ENCODE results near the gene FNDC5.

The FNDC5 gene

DNA sequence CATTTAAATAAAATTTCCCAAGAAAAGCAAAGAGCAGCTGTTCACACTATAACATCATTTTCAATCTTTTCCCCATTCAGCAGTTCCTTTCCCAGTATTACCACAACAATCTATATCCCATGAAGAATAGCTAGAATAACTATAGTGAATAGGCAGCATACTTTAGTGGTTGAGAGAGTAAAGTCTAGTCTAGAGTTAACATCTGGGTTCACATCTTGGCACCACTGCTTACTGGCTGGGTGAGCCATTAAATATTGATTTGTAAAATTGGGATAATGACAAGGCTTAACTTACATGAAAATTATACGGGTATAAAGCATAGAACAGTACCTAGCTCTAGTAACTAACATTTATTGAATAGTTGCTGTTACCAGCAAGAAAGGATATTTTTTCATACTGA is 38.8 kb downstream of the FNDC5 start:
- DNase-seq (ENCODE audit: low spot score) = no peak
- TF ChIP-seq, protein P1, sequence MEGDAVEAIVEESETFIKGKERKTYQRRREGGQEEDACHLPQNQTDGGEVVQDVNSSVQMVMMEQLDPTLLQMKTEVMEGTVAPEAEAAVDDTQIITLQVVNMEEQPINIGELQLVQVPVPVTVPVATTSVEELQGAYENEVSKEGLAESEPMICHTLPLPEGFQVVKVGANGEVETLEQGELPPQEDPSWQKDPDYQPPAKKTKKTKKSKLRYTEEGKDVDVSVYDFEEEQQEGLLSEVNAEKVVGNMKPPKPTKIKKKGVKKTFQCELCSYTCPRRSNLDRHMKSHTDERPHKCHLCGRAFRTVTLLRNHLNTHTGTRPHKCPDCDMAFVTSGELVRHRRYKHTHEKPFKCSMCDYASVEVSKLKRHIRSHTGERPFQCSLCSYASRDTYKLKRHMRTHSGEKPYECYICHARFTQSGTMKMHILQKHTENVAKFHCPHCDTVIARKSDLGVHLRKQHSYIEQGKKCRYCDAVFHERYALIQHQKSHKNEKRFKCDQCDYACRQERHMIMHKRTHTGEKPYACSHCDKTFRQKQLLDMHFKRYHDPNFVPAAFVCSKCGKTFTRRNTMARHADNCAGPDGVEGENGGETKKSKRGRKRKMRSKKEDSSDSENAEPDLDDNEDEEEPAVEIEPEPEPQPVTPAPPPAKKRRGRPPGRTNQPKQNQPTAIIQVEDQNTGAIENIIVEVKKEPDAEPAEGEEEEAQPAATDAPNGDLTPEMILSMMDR (IDR thresholded peaks at IDR 0.05; ENCODE audit: extremely low read depth, missing control alignments) = no peak

DNA sequence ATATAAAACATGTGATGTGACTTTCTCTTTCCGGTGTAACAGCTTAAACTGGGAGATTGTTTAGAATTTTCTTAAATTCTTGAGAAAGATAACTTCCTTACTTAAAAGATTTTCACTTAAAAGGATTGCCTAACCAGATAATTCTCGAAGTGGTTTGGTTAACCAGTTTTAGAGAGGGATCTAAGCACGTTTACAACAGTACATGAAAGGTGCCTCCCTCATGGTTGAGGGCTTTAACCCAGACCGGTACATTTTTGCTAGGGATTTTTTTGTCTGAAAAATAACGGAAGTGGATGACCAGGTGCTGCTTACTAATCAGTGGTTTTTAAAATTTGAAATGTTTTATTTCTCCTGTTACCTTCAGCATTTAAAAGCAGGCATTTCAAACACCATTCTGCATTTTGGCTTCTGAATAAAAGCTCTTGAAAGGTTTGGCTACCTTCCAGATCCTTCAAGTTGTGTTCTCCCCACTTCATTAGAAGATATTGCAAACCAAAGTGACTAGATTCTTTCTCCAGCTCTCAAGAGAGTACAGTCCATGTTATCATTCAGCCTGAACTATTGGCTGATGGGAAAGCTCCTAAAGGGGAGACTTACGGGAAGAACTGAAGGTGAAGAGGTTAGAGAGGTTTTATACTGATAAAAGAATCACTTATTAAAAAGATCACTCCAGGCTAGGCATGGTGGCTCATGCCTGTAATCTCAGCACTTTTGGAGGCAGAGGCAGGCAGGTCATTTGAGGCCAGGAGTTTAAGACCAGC is 40.4 kb downstream of the FNDC5 start:
- no peak for DNase-seq (ENCODE audit: low spot score)

DNA sequence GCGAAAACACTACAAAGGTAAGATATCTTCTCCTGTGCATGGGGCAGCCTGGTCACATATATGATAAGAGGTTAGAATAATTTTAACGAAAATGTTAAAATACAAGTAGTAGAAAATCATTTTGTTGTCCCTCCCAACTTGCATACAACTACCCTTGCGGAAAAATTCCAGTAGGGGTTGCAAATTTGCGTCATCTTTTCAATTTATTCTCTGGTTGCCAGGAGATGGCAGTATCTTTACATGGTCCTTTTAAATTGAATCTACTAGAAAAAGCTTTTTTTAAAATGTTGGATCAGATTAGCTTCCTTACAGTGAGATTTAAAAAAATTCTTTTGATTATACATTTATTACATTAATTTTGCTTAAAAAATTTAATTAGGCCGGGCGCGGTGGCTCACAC is 42.4 kb downstream of the FNDC5 start:
- TF ChIP-seq, protein P1 (IDR thresholded peaks at IDR 0.05; ENCODE audit: extremely low read depth, missing control alignments) = no peak
- DNase-seq (ENCODE audit: low spot score) = no peak

More for the DNA sequence above, 40.4 kb downstream of the FNDC5 start:
- TF ChIP-seq, protein P1 (IDR thresholded peaks at IDR 0.05; ENCODE audit: extremely low read depth, missing control alignments) = no peak

DNA sequence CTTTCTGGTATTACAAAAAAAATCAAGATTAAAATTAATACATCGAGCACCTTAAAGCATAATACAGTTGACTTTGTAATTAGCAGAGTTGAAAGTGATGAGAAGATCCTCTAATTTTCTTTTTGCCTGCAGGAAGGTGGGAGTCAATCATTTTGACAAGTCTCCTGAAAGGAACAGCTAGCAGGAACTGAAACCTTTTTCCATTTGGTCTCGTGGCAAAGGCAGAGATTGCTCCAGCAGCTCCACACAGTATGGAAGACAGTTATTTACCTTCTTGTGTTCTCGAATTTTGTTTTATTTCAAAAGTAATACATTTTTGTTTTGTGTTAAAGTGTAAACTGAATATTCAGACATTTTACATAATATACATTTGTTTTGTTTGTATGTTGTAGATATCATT is 45.5 kb downstream of the FNDC5 start:
- DNase-seq (ENCODE audit: low spot score) = no peak

DNA sequence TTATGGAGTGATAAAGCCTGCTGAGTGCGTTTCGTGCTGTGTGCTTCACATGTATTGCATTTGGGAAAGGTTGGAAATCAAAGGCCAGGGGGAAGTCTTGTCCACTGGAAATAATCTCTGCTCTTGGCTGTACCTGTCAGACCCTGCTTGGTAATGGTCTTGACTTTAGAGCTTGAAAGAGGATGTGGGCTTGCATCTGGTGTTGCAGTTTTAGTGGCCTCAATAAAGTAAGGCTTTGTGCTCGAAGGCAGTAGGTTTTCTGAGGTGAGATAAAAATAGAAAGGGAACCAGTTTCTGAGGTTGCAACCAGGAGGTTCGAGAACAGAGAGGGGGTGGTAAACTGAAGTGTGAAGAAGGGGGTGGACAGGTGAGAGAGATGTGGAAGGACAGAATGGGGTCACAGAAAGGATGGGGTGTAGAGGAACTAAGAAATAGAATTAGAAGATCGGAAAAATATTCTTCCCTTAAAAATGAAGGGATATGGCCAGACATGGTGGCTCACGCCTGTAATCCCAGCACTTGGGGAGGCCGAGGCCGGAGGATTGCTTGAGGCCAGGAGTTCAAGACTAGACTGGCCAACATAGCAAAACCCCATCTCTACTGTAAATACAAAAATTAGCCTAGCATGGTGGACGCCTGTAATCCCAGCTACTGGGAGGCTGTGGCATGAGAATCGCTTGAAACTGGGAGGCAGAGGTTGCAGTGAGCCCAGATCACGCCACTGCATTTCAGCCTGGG is 51.7 kb downstream of the FNDC5 start:
- TF ChIP-seq, protein P1 (IDR thresholded peaks at IDR 0.05; ENCODE audit: extremely low read depth, missing control alignments) = no peak

More for the DNA sequence above, 45.5 kb downstream of the FNDC5 start:
- TF ChIP-seq, protein P1 (IDR thresholded peaks at IDR 0.05; ENCODE audit: extremely low read depth, missing control alignments) = no peak

DNA sequence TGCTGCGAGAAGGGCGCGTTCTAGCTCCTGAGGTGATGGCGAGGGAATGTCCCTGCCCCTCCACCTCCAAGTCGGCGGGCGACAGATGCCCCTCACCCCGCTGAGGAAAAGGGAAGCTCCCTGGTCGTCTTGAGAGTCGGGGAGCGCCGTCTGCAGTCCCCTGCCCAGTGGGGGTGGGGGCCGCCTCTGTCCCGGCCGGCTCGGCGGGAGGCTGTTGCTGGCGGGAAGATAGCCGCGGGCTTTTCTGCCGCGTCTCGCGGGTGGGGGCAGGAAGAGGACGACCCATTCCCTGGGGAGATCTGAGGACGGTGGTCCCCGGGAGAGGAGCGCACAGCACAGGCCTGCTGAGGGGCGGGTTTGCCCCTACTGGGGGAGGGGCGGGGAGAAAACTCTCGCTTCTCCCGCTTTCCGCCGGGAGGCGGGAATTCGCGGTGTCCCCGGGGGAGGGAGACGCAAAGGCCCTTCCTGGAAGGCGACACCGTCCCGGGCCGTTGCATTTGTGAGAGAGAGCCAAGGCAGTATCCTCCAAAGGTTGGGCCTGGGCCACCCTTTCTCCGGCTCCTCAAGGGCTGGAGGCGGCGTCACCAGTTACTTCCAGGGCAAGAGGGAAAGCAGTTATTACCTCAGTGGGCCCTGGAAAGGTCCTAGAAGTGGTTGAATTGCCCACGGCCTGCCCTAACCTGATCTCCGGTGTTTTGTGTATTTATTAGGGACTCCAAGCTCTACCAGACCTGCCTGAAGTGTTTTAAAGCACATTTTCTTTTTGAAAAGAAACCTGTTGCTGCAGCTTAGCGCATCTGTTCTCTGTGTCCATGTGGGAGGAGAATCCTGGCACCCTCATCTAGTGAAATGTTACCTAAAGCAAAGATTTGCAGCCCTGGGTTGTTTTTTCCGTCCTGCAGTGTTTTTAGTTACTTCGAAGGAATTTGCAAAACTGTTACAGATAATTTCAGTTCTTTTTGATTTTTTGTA is 52.6 kb downstream of the FNDC5 start:
- no peak for DNase-seq (ENCODE audit: low spot score)
- TF ChIP-seq, protein P1 (IDR thresholded peaks at IDR 0.05; ENCODE audit: extremely low read depth, missing control alignments) = no peak

More for the DNA sequence above, 51.7 kb downstream of the FNDC5 start:
- peak; percentile 71 for DNase-seq (ENCODE audit: low spot score)

All from GM20000 (cell line).